Activated naive CD8-positive, alpha-beta T cell treated with anti-CD3 and anti-CD28 coated beads for 36 hours (primary cell): ENCODE data around the gene ZNF628. TPM values are rescaled to one million over a fixed set of nuclear protein-coding genes. Genes with fewer than 3 reads are reported as not detected.

Source experiments
- DNase-seq: peaks from one replicate; pipeline ENCODE4 v3.0.0; 2021
- H3K27ac Mint-ChIP-seq: one replicate; pipeline ENCODE4 v1.8.0; 2022; ENCODE audit warnings: mild to moderate bottlenecking, moderate library complexity, mixed read lengths
- H3K27me3 Mint-ChIP-seq: one replicate; pipeline ENCODE4 v1.8.0; 2022; ENCODE audit warnings: mild to moderate bottlenecking, mixed read lengths
- H3K36me3 Mint-ChIP-seq: one replicate; pipeline ENCODE4 v1.8.0; 2021; ENCODE audit warnings: mild to moderate bottlenecking, mixed read lengths
- H3K4me1 Mint-ChIP-seq: one replicate; pipeline ENCODE4 v1.8.0; 2021; ENCODE audit warnings: mixed read lengths
- H3K4me3 Mint-ChIP-seq: one replicate; pipeline ENCODE4 v1.8.0; 2022; ENCODE audit warnings: mild to moderate bottlenecking, moderate library complexity, mixed read lengths
- H3K9me3 Mint-ChIP-seq: one replicate; pipeline ENCODE4 v1.8.0; 2022; ENCODE audit warnings: mixed read lengths
- total RNA-seq, 2 experiments: library from RNA; stranded (reverse); gene quantifications; one replicate each; pipeline ENCODE4 v1.2.3, GENCODE V29; 2021

The ZNF628 gene
- 10 to 100 TPM in 1 of 2 experiments, 1 to 10 TPM in 1; 8.8 to 10.3 TPM for total RNA-seq

DNA sequence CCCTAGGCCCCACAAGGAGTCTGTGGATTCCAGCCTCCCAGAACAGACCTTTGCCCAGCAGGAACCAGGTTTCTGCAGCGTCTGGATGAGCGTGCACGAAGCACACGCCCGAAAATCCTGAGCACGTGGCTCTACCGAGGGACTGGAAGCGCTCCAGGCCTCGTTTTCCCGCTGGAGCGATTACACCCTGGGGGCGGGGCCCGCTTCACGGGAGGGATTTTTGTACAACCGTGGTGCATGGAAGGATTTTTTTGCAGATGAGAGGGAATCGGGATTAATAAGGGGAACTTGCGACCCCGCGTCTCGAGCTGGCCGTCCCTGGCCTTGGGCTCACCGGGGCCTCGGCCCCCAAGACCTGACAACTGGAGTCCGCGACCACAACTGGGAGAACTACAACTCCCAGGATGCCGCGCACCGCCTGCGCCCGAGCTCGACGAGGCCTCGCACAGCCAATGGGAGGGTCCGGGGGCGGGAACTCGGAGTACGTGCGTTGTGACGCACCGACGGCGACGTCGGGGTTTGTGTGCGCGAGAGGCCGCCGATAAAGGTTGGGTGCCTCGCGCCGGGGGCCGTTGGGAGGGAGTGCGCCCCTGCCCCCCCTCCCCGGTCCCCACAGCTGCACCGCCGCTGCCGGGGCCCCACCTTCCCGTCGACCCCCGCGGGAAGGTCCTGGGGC lies at the start of gene ZNF628:
ZNF628 (plus strand) TSS at position 518 of the 676 bp plus-strand sequence. CDS start 3,294 bp downstream, outside the sequence.
- Mint-ChIP-seq H3K4me3 (peak within 1 kb of the TSS; percentile 89), H3K9me3 (no peaks in the 10 kb centered on the region), H3K27ac (peak within 1 kb of the TSS; percentile 93), H3K4me1 (peaks cover 33% of the 10 kb centered on the region), H3K27me3 (no peaks in the 10 kb centered on the region), H3K36me3 (peaks cover 2% of the 10 kb centered on the region)
- DNase-seq, result peak; percentile 98

- Mint-ChIP-seq H3K27me3 (peaks cover 52% of the 10 kb centered on the region), H3K36me3 (no peaks in the 10 kb centered on the region), H3K27ac (no peak overlapping the region)
Measured at GRCh38 chr19:55431183-55431582, 45.2 kb upstream of the ZNF628 start.

DNA sequence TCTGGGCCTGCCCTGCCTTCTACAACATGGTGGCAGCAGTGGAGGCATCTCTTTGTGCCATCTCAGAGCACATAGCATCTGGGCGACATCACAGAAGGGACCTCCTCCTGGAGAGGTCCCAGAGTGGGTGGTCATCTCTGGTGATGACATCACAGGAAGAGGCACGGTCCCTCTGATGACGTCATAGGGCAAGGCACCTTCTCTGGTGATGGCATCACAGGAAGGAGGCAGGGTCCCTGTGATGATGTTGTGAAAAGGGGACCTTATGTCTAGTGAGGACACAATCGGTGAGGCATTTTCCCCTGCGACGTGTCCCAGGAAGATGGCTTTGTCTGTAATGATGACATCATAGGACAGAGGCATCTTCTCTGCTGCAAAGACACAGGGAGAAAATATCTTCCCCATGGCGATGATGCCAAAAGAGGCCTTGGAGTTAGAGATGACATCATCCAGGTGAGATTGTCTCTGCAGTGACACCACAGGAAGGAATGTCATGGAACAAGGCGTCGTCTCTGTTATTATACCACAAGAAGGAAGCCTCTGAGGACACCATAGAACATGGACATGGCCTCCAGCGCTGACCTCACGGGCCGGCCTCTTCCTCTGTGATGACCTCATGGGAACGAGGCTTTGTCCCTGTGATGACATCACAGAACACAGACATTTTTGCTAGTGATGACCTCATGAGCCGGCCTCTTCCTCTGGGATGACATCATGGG lies 44.0 kb upstream of the ZNF628 start:
- no peaks in the 10 kb centered on the region for H3K36me3 Mint-ChIP-seq
- H3K27ac Mint-ChIP-seq, result no peak overlapping the region
- no peak for DNase-seq
- peaks cover 3% of the 10 kb centered on the region for H3K4me1 Mint-ChIP-seq
- H3K9me3 Mint-ChIP-seq, result no peaks in the 10 kb centered on the region
- H3K27me3 Mint-ChIP-seq, result peaks cover 60% of the 10 kb centered on the region
- no peak overlapping the region for H3K4me3 Mint-ChIP-seq

More at GRCh38 chr19:55431183-55431582, 45.2 kb upstream of the ZNF628 start:
- no peak for DNase-seq
- Mint-ChIP-seq H3K4me1 (peaks cover 3% of the 10 kb centered on the region), H3K4me3 (no peak overlapping the region), H3K9me3 (no peaks in the 10 kb centered on the region)

- Mint-ChIP-seq H3K27me3 (peaks cover 65% of the 10 kb centered on the region), H3K27ac (no peak overlapping the region), H3K9me3 (no peaks in the 10 kb centered on the region), H3K4me3 (no peak overlapping the region), H3K36me3 (no peaks in the 10 kb centered on the region), H3K4me1 (peaks cover 3% of the 10 kb centered on the region)
- no peak for DNase-seq
Measured at GRCh38 chr19:55433292-55433691, 43.1 kb upstream of the ZNF628 start.

DNA sequence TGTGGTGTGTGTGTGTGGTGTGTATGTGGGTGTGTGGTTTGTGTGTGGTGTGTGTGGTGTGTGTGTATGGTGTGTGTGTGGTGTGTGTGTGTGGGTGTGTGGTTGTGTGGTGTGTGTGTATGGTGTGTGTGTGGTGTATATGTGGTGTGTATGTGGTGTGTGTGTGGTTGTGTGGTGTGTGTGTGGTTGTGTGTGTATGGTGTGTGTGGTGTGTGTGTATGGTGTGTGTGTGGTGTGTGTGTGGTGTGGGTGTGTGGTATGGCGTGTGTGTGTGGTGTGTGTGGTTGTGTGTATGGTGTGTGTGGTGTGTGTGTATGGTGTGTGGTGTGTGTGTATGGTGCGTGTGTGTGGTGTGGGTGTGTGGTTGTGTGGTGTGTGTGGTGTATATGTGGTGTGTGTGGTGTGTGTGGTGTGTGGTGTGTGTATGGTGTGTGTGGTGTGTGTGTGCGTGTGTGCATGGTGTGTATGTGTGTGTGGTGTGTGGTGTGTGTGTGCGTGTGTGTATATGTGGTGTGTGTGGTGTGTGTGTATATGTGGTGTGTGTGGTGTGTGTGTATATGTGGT lies 42.0 kb upstream of the ZNF628 start:
- Mint-ChIP-seq H3K27me3 (peaks cover 67% of the 10 kb centered on the region), H3K36me3 (no peaks in the 10 kb centered on the region), H3K9me3 (no peaks in the 10 kb centered on the region), H3K4me1 (peaks cover 2% of the 10 kb centered on the region), H3K4me3 (no peak overlapping the region), H3K27ac (no peak overlapping the region)
- DNase-seq, result no peak

GRCh38 chr19:55435020-55435419 lies 41.4 kb upstream of the ZNF628 start:
- H3K9me3 Mint-ChIP-seq, result no peaks in the 10 kb centered on the region
- H3K27me3 Mint-ChIP-seq, result peaks cover 67% of the 10 kb centered on the region
- no peak for DNase-seq
- no peaks in the 10 kb centered on the region for H3K4me1 Mint-ChIP-seq
- H3K4me3 Mint-ChIP-seq, result no peak overlapping the region
- H3K36me3 Mint-ChIP-seq, result no peaks in the 10 kb centered on the region
- H3K27ac Mint-ChIP-seq, result no peak overlapping the region

DNA sequence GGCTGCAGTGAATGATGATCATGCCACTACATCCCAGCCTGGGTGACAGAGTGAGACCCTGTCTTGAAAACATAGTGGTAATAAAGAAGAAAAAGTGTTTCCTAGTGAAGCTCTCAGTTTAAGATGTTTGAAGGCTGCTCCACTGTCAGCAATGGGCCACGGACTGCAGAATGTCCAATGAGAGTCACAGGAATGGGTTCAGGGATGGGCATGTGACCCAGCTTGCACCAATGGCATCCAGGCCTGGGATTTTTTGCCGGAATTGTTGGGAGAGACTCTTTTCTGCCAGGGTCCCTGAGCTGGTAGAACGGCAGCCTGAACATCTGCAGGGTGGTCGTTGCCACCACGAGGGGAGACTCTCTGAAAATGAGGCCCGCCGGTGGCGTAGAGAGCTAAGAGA lies 39.6 kb upstream of the ZNF628 start:
- H3K27ac Mint-ChIP-seq, result no peak overlapping the region
- H3K36me3 Mint-ChIP-seq, result no peaks in the 10 kb centered on the region
- peaks cover 67% of the 10 kb centered on the region for H3K27me3 Mint-ChIP-seq

GRCh38 chr19:55437410-55437809 lies 39.0 kb upstream of the ZNF628 start:
- H3K4me1 Mint-ChIP-seq, result peaks cover 10% of the 10 kb centered on the region
- H3K27ac Mint-ChIP-seq, result no peak overlapping the region
- no peaks in the 10 kb centered on the region for H3K9me3 Mint-ChIP-seq
- no peak for DNase-seq
- no peak overlapping the region for H3K4me3 Mint-ChIP-seq
- H3K27me3 Mint-ChIP-seq, result peaks cover 66% of the 10 kb centered on the region
- H3K36me3 Mint-ChIP-seq, result no peaks in the 10 kb centered on the region

More for the DNA sequence above, 39.6 kb upstream of the ZNF628 start:
- no peak overlapping the region for H3K4me3 Mint-ChIP-seq
- peaks cover 10% of the 10 kb centered on the region for H3K4me1 Mint-ChIP-seq
- H3K9me3 Mint-ChIP-seq, result no peaks in the 10 kb centered on the region
- DNase-seq, result no peak

DNA sequence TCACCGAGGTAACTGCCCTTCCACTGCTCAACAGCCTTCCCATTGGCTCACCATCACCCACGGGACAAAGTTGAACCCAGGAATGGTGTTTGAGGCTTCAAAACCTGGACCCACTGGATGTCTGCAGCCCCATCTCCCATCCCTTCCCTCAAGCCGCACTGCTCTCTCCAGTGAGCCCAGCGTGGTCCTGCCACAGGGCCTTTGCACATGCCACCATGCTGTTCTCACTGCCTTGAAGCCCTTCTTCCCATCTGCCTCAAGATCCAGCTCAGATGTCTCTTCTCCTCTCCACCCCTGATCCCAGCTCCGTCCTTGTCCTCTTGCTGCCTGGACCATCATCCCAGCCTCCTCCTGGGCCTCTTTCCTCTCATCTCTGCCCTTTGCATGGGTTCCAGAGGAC lies 37.4 kb upstream of the ZNF628 start:
- Mint-ChIP-seq H3K9me3 (no peaks in the 10 kb centered on the region), H3K27ac (no peak overlapping the region), H3K4me3 (no peak overlapping the region), H3K27me3 (peaks cover 77% of the 10 kb centered on the region), H3K4me1 (peaks cover 10% of the 10 kb centered on the region), H3K36me3 (no peaks in the 10 kb centered on the region)
- DNase-seq, result no peak

- H3K27ac Mint-ChIP-seq, result no peak overlapping the region
- no peak overlapping the region for H3K4me3 Mint-ChIP-seq
- peaks cover 10% of the 10 kb centered on the region for H3K4me1 Mint-ChIP-seq
- no peaks in the 10 kb centered on the region for H3K36me3 Mint-ChIP-seq
- DNase-seq, result peak; percentile 33
- peaks cover 92% of the 10 kb centered on the region for H3K27me3 Mint-ChIP-seq
- no peaks in the 10 kb centered on the region for H3K9me3 Mint-ChIP-seq
Measured at GRCh38 chr19:55440411-55441105, 35.9 kb upstream of the ZNF628 start.

DNA sequence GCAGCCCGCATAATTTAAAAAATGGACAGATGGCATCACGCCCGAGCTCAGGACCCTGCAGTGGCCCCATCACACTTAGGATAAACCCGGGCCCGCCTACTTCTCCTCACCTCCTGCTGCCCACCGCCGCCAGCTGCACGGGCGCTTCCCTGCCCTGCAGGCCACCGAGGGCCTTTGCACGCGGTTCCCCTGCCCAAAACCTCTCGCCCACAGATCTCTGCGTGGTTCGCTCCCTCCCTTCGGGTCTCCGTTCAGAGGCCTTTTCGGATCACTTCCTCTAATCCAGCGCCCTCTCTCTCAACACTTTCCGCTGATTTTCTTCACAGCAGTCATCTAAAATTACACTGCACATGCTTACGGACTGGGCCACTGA lies 35.1 kb upstream of the ZNF628 start:
- no peak for DNase-seq
- no peak overlapping the region for H3K27ac Mint-ChIP-seq
- no peaks in the 10 kb centered on the region for H3K36me3 Mint-ChIP-seq
- H3K27me3 Mint-ChIP-seq, result peaks cover 99% of the 10 kb centered on the region
- no peaks in the 10 kb centered on the region for H3K9me3 Mint-ChIP-seq
- H3K4me1 Mint-ChIP-seq, result peaks cover 10% of the 10 kb centered on the region
- H3K4me3 Mint-ChIP-seq, result no peak overlapping the region

DNA sequence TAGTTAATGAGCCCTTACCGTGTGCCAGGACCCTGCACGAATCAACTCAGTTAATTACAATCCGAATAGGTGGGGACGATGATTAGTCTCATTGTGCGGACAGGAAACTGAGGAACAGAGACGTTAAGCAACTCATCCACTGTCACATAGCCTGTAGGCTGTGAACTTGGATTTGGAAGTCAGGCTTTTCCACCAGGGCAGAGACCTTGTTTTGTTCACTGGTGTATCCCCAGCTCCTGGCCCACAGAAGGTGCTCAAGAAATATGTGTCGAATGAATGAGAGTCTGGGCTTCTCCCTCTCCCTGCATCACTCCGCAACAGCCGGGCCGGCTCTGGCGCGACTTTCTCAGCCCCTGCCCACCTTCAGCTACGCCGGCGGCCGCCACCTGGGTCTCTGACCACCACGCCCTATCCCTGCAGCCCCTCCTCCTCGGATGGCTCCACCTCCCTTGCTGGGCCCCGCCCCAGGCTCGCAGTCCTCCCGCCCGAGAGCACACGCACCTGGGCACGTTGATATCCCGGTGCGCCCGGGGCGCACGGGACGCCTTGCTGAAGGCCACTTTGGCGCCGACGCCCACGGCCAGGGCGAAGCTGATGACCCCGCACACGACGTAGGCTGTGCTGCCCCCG lies 34.6 kb upstream of the ZNF628 start:
- no peak overlapping the region for H3K4me3 Mint-ChIP-seq
- H3K27ac Mint-ChIP-seq, result no peak overlapping the region
- peaks cover 94% of the 10 kb centered on the region for H3K27me3 Mint-ChIP-seq
- H3K4me1 Mint-ChIP-seq, result peaks cover 10% of the 10 kb centered on the region
- no peaks in the 10 kb centered on the region for H3K36me3 Mint-ChIP-seq
- no peak for DNase-seq
- no peaks in the 10 kb centered on the region for H3K9me3 Mint-ChIP-seq

- no peaks in the 10 kb centered on the region for H3K36me3 Mint-ChIP-seq
- peaks cover 87% of the 10 kb centered on the region for H3K27me3 Mint-ChIP-seq
- no peak overlapping the region for H3K4me3 Mint-ChIP-seq
- no peak for DNase-seq
- peaks cover 10% of the 10 kb centered on the region for H3K4me1 Mint-ChIP-seq
- H3K9me3 Mint-ChIP-seq, result no peaks in the 10 kb centered on the region
- H3K27ac Mint-ChIP-seq, result no peak overlapping the region
Measured at GRCh38 chr19:55442372-55442961, 34.0 kb upstream of the ZNF628 start.

- Mint-ChIP-seq H3K4me1 (peaks cover 10% of the 10 kb centered on the region), H3K27me3 (peaks cover 80% of the 10 kb centered on the region), H3K27ac (no peak within 1 kb of the TSS), H3K36me3 (no peaks in the 10 kb centered on the region), H3K9me3 (no peaks in the 10 kb centered on the region), H3K4me3 (no peak within 1 kb of the TSS)
- DNase-seq, result no peak
Measured at GRCh38 chr19:55443045-55443823, 33.2 kb upstream of the ZNF628 start, which contains the start of gene SHISA7. Gene SHISA7, minus strand, starts transcription at chr19:55443300. Its CDS starts 437 bp downstream, at chr19:55442863.
